ENCODE results near the gene NLRP5.
"Not testable (repeated sequence)": the region's sequence is repeated elsewhere in the genome, so short reads cannot be mapped to it uniquely, and the experiment has no call there.

The NLRP5 gene

GRCh38 chr19:55986487-55986886 lies at the start of gene NLRP5:
Gene NLRP5 (plus strand): TSS chr19:55986775.
- FAIRE-seq: no peak

DNA sequence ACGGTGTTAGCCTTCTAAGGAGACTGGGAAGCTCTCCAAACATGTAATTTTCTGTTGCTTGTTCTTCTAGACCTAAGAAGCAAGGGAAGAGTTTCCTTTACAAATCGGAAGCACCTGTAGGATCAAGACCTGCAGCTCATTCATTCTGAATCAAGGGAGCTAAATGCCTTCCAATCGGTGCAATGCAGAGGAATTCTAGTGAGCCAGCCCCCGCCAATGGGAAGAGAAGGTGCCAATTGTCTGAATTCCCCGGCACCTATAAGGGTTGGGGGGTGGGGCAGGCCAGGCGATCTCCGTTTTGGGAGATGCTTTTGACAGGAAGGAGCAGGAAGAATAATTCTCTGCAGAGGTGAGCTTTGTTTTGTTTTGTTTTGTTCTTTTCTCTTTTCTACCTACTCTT lies 47.4 kb upstream of the NLRP5 start:
- FAIRE-seq: no peak

- FAIRE-seq: no peak
These were observed 46.3 kb upstream of the NLRP5 start for GRCh38 chr19:55940306-55940705.

- FAIRE-seq: no peak
These were observed 39.0 kb upstream of the NLRP5 start, which contains the start of gene NLRP8 for GRCh38 chr19:55947532-55947931. Gene NLRP8 (plus strand): TSS chr19:55947832.

DNA sequence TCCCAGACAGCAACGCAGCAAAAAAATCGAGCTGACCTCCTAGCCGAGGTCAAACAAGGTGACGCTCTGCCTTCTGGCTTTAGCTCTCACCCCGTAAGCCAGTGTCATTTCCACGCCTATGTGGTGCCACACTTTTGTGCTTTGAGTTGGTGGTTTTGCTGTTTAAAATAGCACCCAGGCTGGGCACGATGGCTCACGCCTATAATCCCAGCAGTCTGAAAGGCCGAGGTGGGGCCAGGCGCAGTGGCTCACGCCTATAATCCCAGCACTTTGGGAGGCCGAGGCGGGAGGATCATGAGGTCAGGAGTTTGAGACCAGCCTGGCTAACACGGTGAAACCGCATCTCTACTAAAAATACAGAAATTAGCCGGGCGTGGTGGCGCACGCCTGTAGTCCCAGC lies 36.0 kb upstream of the NLRP5 start:
- FAIRE-seq: not testable (repeated sequence)

DNA sequence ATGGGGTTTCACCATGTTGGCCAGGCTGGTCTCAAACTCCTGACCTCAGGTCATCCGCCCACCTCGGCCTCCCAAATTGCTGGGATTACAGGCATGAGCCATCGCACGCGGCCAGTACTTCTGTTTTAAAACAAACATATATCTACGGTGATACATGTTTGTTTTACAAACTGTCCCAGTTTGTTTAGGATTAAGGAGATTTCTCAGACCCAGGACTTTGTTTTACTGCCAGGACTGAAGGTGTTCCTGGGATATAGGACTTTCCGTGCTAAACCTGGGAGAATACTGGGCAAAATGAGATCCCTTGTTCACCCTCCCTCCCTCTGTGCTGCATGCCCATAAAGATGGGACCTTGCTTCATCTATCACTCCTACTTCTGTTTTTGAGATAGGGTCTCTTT lies 30.1 kb upstream of the NLRP5 start:
- FAIRE-seq: no peak

DNA sequence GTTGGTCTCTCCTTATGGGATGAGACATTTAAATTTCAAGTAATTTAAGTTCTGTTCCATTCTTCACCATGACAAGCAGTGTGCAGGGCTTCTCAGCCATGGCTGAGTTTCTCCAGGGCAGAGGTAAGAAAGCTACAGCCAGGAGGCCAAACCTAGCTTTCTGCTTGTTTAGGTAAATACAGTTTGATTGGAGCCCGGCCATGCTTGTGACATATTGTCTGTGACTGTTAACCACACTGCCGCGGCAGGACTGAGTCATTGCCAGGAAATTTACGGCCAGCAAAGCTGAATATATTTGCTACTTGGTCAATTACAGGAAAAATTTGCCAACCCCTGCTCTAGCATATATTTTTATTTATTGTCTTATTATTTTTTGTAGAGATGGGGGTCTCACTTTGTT lies 28.2 kb upstream of the NLRP5 start:
- no peak for FAIRE-seq

DNA sequence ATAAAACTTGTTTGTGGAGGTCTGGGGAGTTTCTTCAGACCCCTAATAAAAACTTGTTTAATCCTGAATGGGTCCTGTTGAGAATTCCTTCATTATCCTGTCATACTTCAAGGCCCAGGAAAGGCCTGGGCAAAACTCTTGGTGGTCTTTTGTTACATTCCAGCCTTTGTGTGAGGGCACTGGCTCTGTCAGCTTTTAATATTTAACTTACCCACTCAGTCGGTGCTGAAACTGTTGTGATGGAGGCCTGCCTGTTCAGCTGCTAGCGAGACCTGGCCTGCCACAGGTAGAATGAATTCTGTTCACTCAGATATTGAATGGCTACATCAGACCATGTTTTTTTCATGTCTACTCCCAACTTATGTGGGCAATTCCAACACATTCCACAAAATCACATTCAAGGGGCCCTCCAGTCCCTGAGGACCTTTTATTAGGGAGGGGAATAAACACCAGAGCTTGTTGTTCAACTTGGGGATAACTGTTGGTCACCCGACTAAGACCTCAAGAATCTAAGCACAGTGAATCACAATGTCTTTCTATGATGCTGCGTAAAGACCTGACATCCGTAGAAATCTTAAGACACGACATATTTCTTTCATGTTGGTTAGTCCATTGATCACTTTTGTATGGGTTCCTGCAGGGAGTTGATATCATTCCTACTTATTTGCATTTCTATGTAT lies 26.4 kb upstream of the NLRP5 start:
- no peak for FAIRE-seq

DNA sequence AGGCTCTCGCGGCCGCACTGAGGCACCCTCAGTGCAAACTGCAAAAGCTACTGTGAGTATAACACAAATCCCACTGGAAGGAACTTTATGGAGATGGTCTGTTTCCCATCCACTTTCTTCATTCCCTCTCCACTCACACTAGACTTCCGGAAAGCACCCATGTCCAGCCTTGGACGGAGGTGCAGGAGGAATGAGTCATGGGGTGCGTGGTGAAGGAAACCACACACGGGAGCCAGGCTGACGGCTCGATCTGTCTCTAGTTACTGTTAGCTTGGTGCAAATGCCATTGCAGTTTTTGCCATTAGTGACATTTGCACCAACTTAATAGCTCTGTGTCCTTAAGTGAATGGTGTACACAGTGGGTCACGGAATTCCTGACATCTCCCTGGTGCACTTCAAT lies 24.4 kb upstream of the NLRP5 start:
- no peak for FAIRE-seq

DNA sequence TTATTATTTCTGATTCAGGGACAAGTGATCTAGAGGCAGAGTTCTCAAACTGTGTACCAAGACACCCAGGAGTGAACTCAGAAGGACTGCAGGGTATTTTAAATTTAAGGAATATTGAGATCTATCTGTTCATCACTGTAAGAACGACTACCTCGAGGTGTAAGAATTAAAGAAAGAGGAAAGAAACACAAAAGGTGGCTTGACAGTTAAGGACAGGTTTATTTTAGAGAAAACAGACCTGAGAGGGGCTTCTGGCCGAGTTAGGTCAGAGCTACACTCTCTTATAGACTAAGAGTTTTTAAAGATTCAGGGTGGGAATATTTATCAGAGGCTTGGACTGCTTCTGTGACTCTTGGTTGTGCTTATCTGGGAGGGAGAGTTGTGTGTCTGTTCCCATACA lies 12.6 kb upstream of the NLRP5 start:
- FAIRE-seq: no peak

- FAIRE-seq: no peak
These were observed 6.2 kb upstream of the NLRP5 start for GRCh38 chr19:55980415-55980814.

- no peak for FAIRE-seq
These were observed 1.3 kb upstream of the NLRP5 start for GRCh38 chr19:55985254-55985653.

DNA sequence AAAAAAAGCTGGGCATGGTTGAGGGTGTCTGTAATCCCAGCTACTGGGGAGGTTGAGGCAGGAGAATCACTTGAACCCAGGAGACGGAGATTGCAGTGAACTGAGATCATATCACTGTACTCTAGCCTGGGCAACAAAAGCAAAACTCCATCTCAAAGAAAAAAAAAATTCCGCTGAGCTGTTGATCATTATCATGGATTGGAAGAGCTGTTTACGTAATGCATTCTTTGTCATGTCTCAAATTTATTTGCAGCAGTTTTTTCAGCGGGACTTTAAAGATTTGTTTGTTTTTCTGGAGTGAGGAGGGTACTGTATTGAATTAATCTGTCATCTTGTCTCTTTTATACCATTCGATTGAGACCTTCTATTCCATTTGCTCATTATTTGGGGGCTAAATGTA lies 4.3 kb downstream of the NLRP5 start:
- no peak for FAIRE-seq

DNA sequence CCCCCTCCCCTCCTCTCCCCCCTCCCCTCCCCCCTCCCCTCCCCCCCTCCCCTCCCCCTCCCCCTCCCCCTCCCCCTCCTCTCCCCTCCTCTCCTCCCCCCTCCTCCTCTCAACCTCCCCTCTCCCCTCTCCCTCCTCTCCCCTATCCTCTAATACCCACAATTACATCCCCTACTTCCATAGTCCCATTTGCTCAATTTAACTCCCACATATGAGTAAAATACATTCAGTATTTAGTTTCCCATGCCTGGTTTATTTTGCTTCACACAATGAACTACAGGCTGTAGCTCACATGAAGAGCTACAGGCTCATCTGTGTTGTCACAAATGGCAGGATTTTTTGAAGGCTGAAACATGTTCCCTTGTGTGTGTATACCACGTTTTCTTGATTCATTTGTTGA lies 6.9 kb downstream of the NLRP5 start:
- no peak for FAIRE-seq

- no peak for FAIRE-seq
These were observed 28.2 kb downstream of the NLRP5 start for GRCh38 chr19:56014765-56015164.

- FAIRE-seq: no peak
These were observed 29.2 kb downstream of the NLRP5 start for GRCh38 chr19:56015756-56016155.

- not testable (repeated sequence) for FAIRE-seq
These were observed 32.8 kb downstream of the NLRP5 start for GRCh38 chr19:56019325-56019724.

DNA sequence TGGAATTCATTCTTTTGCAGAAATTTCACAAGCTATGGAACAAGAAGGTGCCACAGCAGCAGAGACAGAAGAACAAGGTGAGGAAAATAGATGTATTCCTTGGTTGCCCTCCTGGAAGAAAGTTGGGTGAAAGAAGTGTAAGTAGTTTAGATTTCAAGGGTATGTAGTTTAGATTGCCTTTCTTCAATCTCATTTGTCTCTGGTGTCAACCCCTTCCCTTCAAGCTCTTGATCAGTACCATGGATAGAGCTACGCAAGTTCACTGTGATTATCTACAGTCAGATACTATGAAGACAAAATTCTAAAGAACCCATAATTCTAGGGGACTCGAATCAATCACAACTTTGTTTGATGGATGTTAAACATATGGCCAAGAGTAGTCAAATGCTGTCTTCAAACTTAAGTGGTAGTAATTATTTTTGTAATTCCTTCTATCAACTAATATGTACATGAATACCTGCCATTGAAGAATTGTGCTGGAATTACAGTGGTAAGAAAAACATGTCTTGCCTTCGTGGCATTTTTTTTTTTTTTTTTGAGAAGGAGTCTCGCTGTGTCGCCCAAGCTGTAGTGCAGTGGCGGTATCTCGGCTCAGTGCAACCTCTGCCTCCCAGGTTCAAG lies 33.9 kb downstream of the NLRP5 start:
- FAIRE-seq: not testable (repeated sequence)

GRCh38 chr19:56026769-56027168 lies 40.2 kb downstream of the NLRP5 start:
- no peak for FAIRE-seq

- no peak for FAIRE-seq
These were observed 67.0 kb downstream of the NLRP5 start for GRCh38 chr19:56053596-56053995.

DNA sequence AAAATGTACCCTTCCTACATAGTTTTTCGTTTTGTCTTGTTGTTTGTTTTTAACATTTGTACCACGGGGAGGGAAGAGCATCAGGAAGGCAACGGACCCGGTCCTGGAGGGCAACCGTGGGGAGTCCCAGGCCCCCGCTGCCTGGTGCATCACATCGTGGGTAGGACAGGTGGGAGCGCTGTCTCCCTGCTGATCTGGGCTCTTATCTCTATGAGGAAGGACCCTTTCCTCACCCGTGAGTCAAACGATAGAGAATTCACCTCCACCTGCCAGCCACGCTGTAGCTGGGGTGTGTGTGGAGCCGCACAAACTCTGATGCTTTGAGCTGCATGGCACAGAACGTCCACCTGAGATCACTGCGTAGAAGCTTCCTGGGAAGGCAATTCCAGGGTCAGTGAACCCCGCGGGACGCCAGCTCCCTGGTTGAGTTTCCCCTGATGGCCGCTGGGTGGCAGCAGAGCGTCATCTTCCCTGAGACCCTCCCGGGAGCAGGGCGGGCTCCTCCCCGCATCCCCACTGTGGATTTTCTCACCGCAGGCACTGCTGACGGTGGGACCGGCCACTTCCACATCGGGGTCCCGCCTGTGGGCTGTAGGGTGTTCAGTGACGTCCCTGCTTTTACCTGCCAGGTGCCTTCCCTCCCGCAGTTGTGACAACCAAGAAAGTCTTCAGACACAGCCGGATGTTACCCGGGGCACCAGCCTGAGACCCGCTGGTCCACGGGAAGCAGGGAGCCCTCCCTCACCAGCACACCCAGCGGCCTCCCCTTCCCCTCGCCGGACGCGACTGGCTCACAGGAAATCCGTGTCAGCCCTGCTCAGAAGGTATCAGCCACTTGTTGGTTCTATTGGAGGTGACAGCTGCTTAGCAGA lies 79.8 kb downstream of the NLRP5 start:
- no peak for FAIRE-seq

GRCh38 chr19:56069642-56070041 lies 83.1 kb downstream of the NLRP5 start:
- FAIRE-seq: no peak

DNA sequence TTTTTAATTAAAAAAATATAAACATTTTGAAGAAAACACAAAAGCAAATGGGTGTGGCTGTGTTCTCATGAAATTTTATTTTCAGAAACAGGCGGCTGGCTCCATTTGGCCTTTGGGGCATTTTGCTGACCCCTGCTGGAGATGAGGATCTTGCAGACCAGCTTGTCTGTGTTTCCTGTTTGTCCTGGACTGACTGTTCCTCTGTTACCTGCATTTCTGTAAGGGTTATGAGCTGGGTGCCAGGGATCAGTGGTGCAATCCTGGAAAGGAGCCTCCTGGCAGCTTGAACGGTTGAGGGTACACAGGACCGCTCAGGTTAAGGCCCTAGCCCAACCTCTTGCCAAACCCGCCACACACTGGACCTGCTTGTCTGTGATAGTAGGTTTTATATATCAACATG lies 84.6 kb downstream of the NLRP5 start:
- no peak for FAIRE-seq

GRCh38 chr19:56076498-56076897 lies 89.9 kb downstream of the NLRP5 start:
- FAIRE-seq: no peak

Measured in endometrium (tissue), 2 donors.